T-helper 17 cell (primary cell): ENCODE data around the gene TMEM88. TPM values are rescaled to one million over a fixed set of nuclear protein-coding genes. Genes with fewer than 3 reads are reported as not detected.

Experiments used
- ATAC-seq: fragments of 150-1000 bp; cut with Tn5 transposase; 2 replicates; pipeline ENCODE4 v1.10.0; 2021; ENCODE audit warnings: mild to moderate bottlenecking, moderate library complexity
- DNase-seq, 3 donors: peaks; one replicate each; pipeline versions ENCODE4 v3.0.0 to v3.0.0-alpha.2; 2020 to 2021
- H3K9me3 ChIP-seq: one replicate; pipeline ENCODE4 v1.7.0; 2013; ENCODE audit warnings: low read length, mild to moderate bottlenecking; ENCODE audit not compliant: control insufficient read depth, poor library complexity, severe bottlenecking
- H3K27ac Mint-ChIP-seq: one replicate; pipeline ENCODE4 v1.8.0; 2022; ENCODE audit warnings: mild to moderate bottlenecking, moderate library complexity, mixed read lengths
- H3K27me3 Mint-ChIP-seq: one replicate; pipeline ENCODE4 v1.8.0; 2022; ENCODE audit warnings: mixed read lengths
- H3K36me3 Mint-ChIP-seq: one replicate; pipeline ENCODE4 v1.8.0; 2022; ENCODE audit warnings: low read depth, mixed read lengths
- H3K4me1 Mint-ChIP-seq: one replicate; pipeline ENCODE4 v1.8.0; 2022; ENCODE audit warnings: mild to moderate bottlenecking, mixed read lengths
- H3K4me3 Mint-ChIP-seq: one replicate; pipeline ENCODE4 v1.8.0; 2022; ENCODE audit warnings: mild to moderate bottlenecking, moderate library complexity, mixed read lengths
- total RNA-seq, 4 donors: library from RNA in 2 of 4; stranded (reverse) in 2 of 4; gene quantifications; one replicate each; pipeline ENCODE4 v1.2.3 and lab custom pipeline; 2022 to 2026

Gene TMEM88
- total RNA-seq, 2 donors from 2014 or later = 31.0 to 31.3 TPM

DNA sequence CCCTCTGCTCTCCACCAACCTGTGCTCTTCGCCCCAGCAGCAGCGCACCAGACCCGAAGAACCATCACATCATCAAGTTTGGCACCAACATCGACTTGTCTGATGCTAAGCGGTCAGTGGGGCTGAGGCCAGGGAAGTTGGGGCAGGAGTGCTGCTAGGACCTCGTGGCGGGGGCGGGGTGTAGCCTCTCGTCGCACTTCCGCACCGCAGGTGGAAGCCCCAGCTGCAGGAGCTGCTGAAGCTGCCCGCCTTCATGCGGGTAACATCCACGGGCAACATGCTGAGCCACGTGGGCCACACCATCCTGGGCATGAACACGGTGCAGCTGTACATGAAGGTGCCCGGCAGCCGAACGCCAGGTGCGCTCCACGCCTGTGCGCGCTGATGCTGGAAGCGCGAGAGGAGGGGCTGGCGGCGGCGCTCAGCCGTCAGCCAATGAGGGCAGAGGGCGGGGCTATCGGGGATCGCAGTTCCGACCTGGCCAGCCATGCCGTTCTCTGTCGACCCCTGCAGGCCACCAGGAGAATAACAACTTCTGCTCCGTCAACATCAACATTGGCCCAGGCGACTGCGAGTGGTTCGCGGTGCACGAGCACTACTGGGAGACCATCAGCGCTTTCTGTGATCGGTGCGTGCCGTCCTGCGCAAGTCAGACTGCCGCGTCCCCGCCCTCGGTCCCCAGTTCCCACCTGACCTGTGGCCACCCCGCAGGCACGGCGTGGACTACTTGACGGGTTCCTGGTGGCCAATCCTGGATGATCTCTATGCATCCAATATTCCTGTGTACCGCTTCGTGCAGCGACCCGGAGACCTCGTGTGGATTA lies 3.2 kb upstream of the TMEM88 start:
- no peaks in the 10 kb centered on the region for H3K36me3 Mint-ChIP-seq
- H3K4me1 Mint-ChIP-seq = peaks cover 13% of the 10 kb centered on the region
- H3K27me3 Mint-ChIP-seq = no peaks in the 10 kb centered on the region
- peak overlapping the region; percentile 82 for H3K4me3 Mint-ChIP-seq
- peak overlapping the region; percentile 81 for H3K27ac Mint-ChIP-seq
- ATAC-seq (peak; percentile 84), DNase-seq (peak; percentile 92 to 96 (median 94))
- H3K9me3 ChIP-seq = no peaks in the 10 kb centered on the region

- no peaks in the 10 kb centered on the region for H3K9me3 ChIP-seq
- Mint-ChIP-seq H3K4me1 (peaks cover 13% of the 10 kb centered on the region), H3K27ac (peak overlapping the region; percentile 81), H3K4me3 (peak overlapping the region; percentile 82), H3K27me3 (no peaks in the 10 kb centered on the region), H3K36me3 (no peaks in the 10 kb centered on the region)
- ATAC-seq = no peak
- DNase-seq = no peak
Observed at GRCh38 chr17:7852262-7852670, 2.6 kb upstream of the TMEM88 start.

GRCh38 chr17:7852919-7853690 lies 1.8 kb upstream of the TMEM88 start:
- ATAC-seq (no peak), DNase-seq (no peak)
- Mint-ChIP-seq H3K36me3 (no peaks in the 10 kb centered on the region), H3K27me3 (no peaks in the 10 kb centered on the region), H3K4me1 (peaks cover 13% of the 10 kb centered on the region), H3K27ac (peak overlapping the region; percentile 81), H3K4me3 (peak overlapping the region; percentile 39)
- no peaks in the 10 kb centered on the region for H3K9me3 ChIP-seq

DNA sequence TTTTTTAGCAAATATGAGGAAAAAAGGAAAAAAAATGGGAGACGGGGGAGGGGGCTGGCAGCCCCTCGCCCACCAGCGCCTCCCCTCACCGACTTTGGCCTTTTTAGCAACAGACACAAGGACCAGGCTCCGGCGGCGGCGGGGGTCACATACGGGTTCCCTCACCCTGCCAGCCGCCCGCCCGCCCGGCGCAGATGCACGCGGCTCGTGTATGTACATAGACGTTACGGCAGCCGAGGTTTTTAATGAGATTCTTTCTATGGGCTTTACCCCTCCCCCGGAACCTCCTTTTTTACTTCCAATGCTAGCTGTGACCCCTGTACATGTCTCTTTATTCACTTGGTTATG lies 1.2 kb upstream of the TMEM88 start:
- no peaks in the 10 kb centered on the region for H3K9me3 ChIP-seq
- peak overlapping the region; percentile 81 for H3K27ac Mint-ChIP-seq
- DNase-seq = no peak
- no peak for ATAC-seq
- H3K36me3 Mint-ChIP-seq = no peaks in the 10 kb centered on the region
- no peaks in the 10 kb centered on the region for H3K27me3 Mint-ChIP-seq
- peak overlapping the region; percentile 39 for H3K4me3 Mint-ChIP-seq
- peaks cover 15% of the 10 kb centered on the region for H3K4me1 Mint-ChIP-seq

- Mint-ChIP-seq H3K4me3 (no peak overlapping the region), H3K36me3 (no peaks in the 10 kb centered on the region), H3K4me1 (peaks cover 17% of the 10 kb centered on the region), H3K27ac (peak overlapping the region; percentile 81), H3K27me3 (no peaks in the 10 kb centered on the region)
- DNase-seq (no peak), ATAC-seq (no peak)
- H3K9me3 ChIP-seq = no peaks in the 10 kb centered on the region
Observed at GRCh38 chr17:7854078-7854777, 638 bp upstream of the TMEM88 start.

DNA sequence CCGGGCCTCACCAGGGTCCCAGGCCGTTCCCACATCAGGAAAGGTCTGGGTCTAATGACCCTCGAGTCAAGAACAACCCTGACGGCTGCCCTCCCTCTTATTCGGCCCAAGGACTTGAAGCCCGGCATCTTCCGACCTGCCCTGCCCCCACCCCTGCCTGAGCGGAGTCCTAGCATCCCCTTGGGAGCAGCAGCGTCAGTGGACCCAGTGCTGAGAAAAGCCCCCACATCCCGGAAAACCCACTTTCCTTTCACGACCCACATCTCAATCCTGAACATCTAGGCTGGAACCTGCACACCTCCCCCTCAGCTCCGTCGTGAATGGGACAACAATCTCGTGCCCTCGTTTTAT lies 769 bp downstream of the TMEM88 start:
- Mint-ChIP-seq H3K36me3 (peaks cover 3% of the 10 kb centered on the region), H3K27me3 (no peaks in the 10 kb centered on the region), H3K4me1 (peaks cover 22% of the 10 kb centered on the region), H3K4me3 (no peak overlapping the region), H3K27ac (no peak overlapping the region)
- DNase-seq = peak in 1 of 3 donors; percentile 16
- no peak for ATAC-seq
- H3K9me3 ChIP-seq = no peaks in the 10 kb centered on the region

DNA sequence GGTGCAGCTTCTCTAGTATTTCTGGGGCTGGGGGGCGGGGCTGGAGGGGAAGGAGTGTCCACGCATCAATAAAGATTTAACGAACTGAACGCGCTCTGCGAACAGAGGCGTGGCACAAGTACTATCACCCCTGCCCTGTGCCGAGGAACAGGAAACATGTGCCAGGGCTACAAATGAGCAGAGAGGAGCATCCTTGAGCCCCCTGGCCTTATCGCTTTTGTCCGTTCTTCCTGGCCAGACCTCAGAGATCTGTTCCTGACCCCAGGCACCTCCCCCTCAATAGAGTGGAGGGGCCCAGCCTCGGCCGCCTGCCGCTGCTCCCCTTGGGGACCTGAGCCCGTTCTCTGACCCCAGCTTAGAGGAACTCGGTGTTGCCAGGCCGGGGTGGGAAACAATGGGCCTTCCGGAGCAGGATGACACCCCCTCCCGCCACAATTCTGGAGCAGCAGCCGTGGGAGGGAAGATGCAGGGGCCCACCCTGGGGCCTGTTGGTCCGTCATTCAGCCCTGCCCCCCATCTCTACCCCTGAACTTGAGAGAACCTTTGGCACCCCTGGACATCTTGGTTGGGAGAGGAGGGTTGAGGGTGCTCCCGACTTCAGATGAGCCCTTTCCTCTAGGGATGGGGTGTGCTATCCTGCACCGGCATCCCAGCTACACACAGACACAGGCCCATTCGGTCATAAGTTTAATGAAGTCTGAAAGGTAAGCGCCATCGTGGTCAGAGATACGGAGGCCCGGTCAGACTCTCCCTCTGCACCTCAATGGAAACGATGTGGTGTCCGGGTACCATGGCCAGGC lies 1.3 kb downstream of the TMEM88 start:
- no peak overlapping the region for H3K27ac Mint-ChIP-seq
- DNase-seq (peak in 1 of 3 donors; percentile 27), ATAC-seq (no peak)
- H3K27me3 Mint-ChIP-seq = no peaks in the 10 kb centered on the region
- peaks cover 3% of the 10 kb centered on the region for H3K36me3 Mint-ChIP-seq
- H3K4me1 Mint-ChIP-seq = peaks cover 21% of the 10 kb centered on the region
- no peaks in the 10 kb centered on the region for H3K9me3 ChIP-seq
- no peak overlapping the region for H3K4me3 Mint-ChIP-seq

DNA sequence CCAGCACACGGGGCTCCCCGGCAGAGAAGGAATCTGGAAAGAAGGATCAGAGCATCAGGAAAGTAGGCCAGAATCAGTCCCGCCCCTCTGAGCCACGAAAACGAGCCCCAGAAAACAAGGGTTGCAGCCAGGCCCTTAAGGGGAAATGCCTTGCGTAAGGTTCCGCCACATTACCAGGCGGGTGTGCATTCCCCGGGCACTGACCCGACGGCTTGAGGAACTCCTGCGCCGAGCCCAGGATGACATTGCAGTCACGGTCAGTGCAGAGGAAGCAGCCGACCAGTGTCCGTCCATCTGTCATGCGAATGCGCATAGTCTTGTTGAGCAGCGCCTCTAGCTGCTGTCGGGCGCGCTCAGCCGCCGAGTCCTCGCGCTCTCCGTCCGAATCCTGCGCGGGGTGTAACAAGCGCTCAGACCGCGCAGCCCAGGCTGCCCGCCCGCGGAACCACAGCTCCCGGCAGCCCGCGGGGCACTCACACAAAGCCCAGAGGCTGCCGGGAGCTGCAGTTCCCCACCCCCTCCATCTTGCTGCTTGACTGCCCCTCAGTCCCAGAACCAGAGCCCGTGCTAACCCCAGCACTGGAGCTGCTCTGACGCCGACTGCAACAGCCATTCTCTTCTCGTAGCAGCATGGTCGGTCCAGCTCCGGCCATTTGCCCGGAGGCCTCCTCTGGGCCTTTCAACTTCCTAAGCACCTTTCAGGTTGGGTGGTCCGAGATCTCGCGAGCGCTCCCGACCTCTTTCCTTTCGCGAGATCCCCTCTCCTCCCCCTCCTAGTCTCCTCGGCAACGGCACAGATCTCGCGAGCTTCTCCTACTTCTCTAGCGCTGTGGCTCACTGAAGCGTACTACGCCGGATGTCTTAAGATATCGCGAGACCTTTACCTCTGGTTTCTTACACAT lies 2.2 kb downstream of the TMEM88 start, which contains the start of gene NAA38:
NAA38 (minus strand) TSS at position 749 of the 902 bp plus-strand sequence; CDS start at position 653, 96 bp downstream.
- Mint-ChIP-seq H3K27ac (no peak within 1 kb of the TSS), H3K4me3 (no peak within 1 kb of the TSS), H3K36me3 (peaks cover 3% of the 10 kb centered on the region), H3K27me3 (no peaks in the 10 kb centered on the region), H3K4me1 (peaks cover 16% of the 10 kb centered on the region)
- peak; percentile 79 to 88 (median 85) for DNase-seq
- no peaks in the 10 kb centered on the region for H3K9me3 ChIP-seq
- ATAC-seq = peak; percentile 82

DNA sequence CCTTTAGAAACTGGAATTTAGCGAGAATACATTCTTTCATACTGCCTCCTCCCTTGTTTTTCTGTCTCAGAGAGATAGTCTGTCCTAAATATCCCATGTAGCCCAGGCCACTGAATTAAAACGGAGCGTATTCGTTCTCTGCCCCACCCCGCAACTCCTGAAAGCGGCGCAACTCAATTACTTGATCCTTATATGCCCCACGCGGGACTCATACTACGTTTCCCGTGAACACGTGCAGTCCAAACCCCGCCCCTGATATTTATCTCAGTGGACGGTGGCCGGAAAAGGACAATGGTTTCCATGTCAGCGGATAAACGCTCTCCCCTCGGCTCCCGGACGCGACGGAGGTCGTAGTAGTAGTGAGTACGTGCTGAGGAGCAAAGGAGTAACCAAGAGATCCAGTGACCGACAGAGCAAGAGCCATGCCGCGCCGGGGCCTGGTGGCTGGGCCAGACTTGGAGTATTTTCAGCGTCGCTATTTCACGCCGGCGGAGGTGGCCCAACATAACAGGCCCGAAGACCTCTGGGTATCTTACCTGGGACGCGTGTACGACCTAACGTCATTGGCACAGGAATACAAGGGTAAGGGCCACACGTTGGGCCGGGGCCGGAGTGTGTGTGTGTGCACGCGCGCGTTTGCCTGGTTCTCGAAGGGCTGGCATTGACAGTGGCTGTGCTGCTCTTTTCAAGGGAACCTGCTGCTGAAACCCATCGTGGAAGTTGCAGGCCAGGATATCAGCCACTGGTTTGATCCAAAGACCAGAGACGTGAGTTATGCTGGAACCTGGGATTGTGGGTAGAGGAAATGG lies 3.1 kb downstream of the TMEM88 start, which contains the start of gene CYB5D1:
CYB5D1 (plus strand) TSS at position 291 of the 809 bp plus-strand sequence; CDS start at position 423, 132 bp downstream.
- peak; percentile 60 for ATAC-seq
- H3K36me3 Mint-ChIP-seq = peaks cover 6% of the 10 kb centered on the region

GRCh38 chr17:7858522-7858810 lies 3.6 kb downstream of the TMEM88 start:
- Mint-ChIP-seq H3K27ac (no peak overlapping the region), H3K36me3 (peaks cover 6% of the 10 kb centered on the region), H3K27me3 (no peaks in the 10 kb centered on the region), H3K4me3 (no peak overlapping the region), H3K4me1 (peaks cover 19% of the 10 kb centered on the region)
- DNase-seq = peak in 1 of 3 donors; percentile 31
- ATAC-seq = no peak
- H3K9me3 ChIP-seq = no peaks in the 10 kb centered on the region

More for the DNA sequence above, 3.1 kb downstream of the TMEM88 start, which contains the start of gene CYB5D1:
- peak; percentile 61 to 77 (median 77) for DNase-seq
- no peaks in the 10 kb centered on the region for H3K9me3 ChIP-seq
- Mint-ChIP-seq H3K27ac (no peak within 1 kb of the TSS), H3K4me1 (peaks cover 19% of the 10 kb centered on the region), H3K27me3 (no peaks in the 10 kb centered on the region), H3K4me3 (no peak within 1 kb of the TSS)

DNA sequence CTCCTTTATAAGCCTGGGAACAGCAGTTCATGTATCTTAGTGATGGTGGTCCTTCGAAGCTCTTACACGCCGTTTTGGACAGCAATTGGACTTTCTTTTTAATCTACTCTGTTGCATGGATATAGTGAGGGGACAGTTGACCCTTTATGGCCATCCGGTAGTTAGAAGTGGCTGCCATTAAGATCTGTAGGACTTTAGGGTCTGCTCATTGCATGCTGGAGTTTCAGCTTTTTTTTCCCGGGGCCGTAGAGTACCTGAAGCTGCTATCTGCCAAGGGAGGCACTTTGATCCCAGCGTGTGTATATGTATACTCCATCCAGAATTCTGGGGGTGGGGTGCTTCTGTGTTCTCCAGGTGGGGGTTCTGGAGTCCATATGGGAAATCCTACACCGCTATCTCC lies 4.2 kb downstream of the TMEM88 start:
- Mint-ChIP-seq H3K27ac (peak overlapping the region; percentile 95), H3K36me3 (peaks cover 6% of the 10 kb centered on the region), H3K4me3 (no peak overlapping the region), H3K4me1 (peaks cover 21% of the 10 kb centered on the region), H3K27me3 (no peaks in the 10 kb centered on the region)
- H3K9me3 ChIP-seq = no peaks in the 10 kb centered on the region
- no peak for ATAC-seq
- no peak for DNase-seq
